ENCODE measurements around the gene B4GAT1.
"Not testable (repeated sequence)": the region's sequence is repeated elsewhere in the genome, so short reads cannot be mapped to it uniquely, and the experiment has no call there.

DNA sequence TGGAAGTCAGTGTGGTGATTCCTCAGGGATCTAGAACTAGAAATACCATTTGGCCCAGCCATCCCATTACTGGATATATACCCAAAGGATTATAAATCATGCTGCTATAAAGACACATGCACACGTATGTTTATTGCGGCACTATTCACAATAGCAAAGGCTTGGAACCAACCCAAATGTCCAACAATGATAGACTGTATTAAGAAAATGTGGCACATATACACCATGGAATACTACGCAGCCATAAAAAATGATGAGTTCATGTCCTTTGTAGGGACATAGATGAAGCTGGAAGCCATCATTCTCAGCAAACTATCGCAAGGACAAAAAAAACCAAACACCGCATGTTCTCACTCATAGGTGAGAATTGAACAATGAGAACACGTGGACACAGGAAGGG is 26.7 kb downstream of the B4GAT1 start:
- not testable (repeated sequence) for TF ChIP-seq RXRA (CRISPR knock-in tag; IDR thresholded peaks at IDR 0.05); NFE2L2 (IDR thresholded peaks at IDR 0.05; ENCODE audit: low read length)
